ENCODE results near the gene CCDC178.

CCDC178 gene

GRCh38 chr18:33132657-33133056, 307.9 kb downstream of the CCDC178 start:
- DNase-seq (ENCODE audit: low read depth in 2 of 2): no peak

GRCh38 chr18:33128581-33128980, 311.9 kb downstream of the CCDC178 start:
- no peak for DNase-seq (ENCODE audit: low read depth in 2 of 2)

- DNase-seq (ENCODE audit: low read depth in 2 of 2): no peak
Observed at GRCh38 chr18:33123862-33124518, 316.5 kb downstream of the CCDC178 start.

GRCh38 chr18:33116376-33116775, 324.1 kb downstream of the CCDC178 start:
- DNase-seq (ENCODE audit: low read depth in 2 of 2): no peak

- DNase-seq (ENCODE audit: low read depth in 2 of 2): no peak
Observed at GRCh38 chr18:33115917-33116316, 324.6 kb downstream of the CCDC178 start.

- no peak for DNase-seq (ENCODE audit: low read depth in 2 of 2)
Observed at GRCh38 chr18:33115476-33115875, 325.0 kb downstream of the CCDC178 start.

GRCh38 chr18:33114749-33115148, 325.8 kb downstream of the CCDC178 start:
- DNase-seq (ENCODE audit: low read depth in 2 of 2): no peak

- no peak for DNase-seq (ENCODE audit: low read depth in 2 of 2)
Observed at GRCh38 chr18:33113416-33113815, 327.1 kb downstream of the CCDC178 start.

- DNase-seq (ENCODE audit: low read depth in 2 of 2): no peak
Observed at GRCh38 chr18:33107511-33107910, 333.0 kb downstream of the CCDC178 start.

- no peak for DNase-seq (ENCODE audit: low read depth in 2 of 2)
Observed at GRCh38 chr18:33101316-33101715, 339.2 kb downstream of the CCDC178 start.

GRCh38 chr18:33099626-33100025, 340.9 kb downstream of the CCDC178 start:
- DNase-seq (ENCODE audit: low read depth in 2 of 2): no peak

- no peak for DNase-seq (ENCODE audit: low read depth in 2 of 2)
Observed at GRCh38 chr18:33097126-33097525, 343.4 kb downstream of the CCDC178 start.

- no peak for DNase-seq (ENCODE audit: low read depth in 2 of 2)
Observed at GRCh38 chr18:33090461-33090860, 350.1 kb downstream of the CCDC178 start.

- DNase-seq (ENCODE audit: low read depth in 2 of 2): no peak
Observed at GRCh38 chr18:33076601-33077000, 363.9 kb downstream of the CCDC178 start.

GRCh38 chr18:33074125-33074524, 366.4 kb downstream of the CCDC178 start:
- no peak for DNase-seq (ENCODE audit: low read depth in 2 of 2)

- DNase-seq (ENCODE audit: low read depth in 2 of 2): no peak
Observed at GRCh38 chr18:33062834-33063364, 377.6 kb downstream of the CCDC178 start.

- no peak for DNase-seq (ENCODE audit: low read depth in 2 of 2)
Observed at GRCh38 chr18:33052886-33053285, 387.6 kb downstream of the CCDC178 start.

GRCh38 chr18:33051407-33051806, 389.1 kb downstream of the CCDC178 start:
- DNase-seq (ENCODE audit: low read depth in 2 of 2): no peak

- DNase-seq (ENCODE audit: low read depth in 2 of 2): no peak
Observed at GRCh38 chr18:33040213-33040612, 400.3 kb downstream of the CCDC178 start.

GRCh38 chr18:33034945-33035344, 405.6 kb downstream of the CCDC178 start:
- no peak for DNase-seq (ENCODE audit: low read depth in 2 of 2)

GRCh38 chr18:33034212-33034611, 406.3 kb downstream of the CCDC178 start:
- DNase-seq (ENCODE audit: low read depth in 2 of 2): no peak

- no peak for DNase-seq (ENCODE audit: low read depth in 2 of 2)
Observed at GRCh38 chr18:33022370-33022769, 418.2 kb downstream of the CCDC178 start.

- no peak for DNase-seq (ENCODE audit: low read depth in 2 of 2)
Observed at GRCh38 chr18:33020877-33021276, 419.6 kb downstream of the CCDC178 start.
